ENCODE measurements around the gene CDS1. TPM values are rescaled to one million over a fixed set of nuclear protein-coding genes. Genes with fewer than 3 reads are reported as not detected.

Gene CDS1
- total and polyA plus RNA-seq, 2 experiments from 2014 or later: 10.0 to 22.6 TPM

GRCh38 chr4:84651499-84651898 lies 68.6 kb downstream of the CDS1 start:
- Histone ChIP-seq H4K20me1 (replicated peaks; ENCODE audit: insufficient read depth) (no peaks in the 10 kb centered on the region), H3K27ac (ENCODE audit: low read depth) (no peak overlapping the region), H3F3A (replicated peaks; ENCODE audit: low read depth) (no peaks in the 10 kb centered on the region), H3K36me3 (ENCODE audit: insufficient read depth) (peaks cover 7% of the 10 kb centered on the region; the same call in 1 of the 2 replicates), H2AFZ (no peak overlapping the region), H3K27me3 (ENCODE audit: insufficient read depth) (no peaks in the 10 kb centered on the region), H3K4me1 (ENCODE audit: insufficient read depth) (peaks cover 26% of the 10 kb centered on the region), H3K9me2 (ENCODE audit: insufficient read depth) (peaks cover 5% of the 10 kb centered on the region; the same call in 1 of the 2 replicates), H3K4me2 (no peak overlapping the region), H3K79me2 (replicated peaks; ENCODE audit: insufficient read depth) (no peaks in the 10 kb centered on the region), H3K4me3 (no peak overlapping the region)
- H3K27me3 Mint-ChIP-seq (ENCODE audit: insufficient read depth, low read depth, poor library complexity): no peaks in the 10 kb centered on the region
- peaks cover 35% of the 10 kb centered on the region for H3K4me1 Mint-ChIP-seq
- TF ChIP-seq NANOG (IDR thresholded peaks at IDR 0.05; ENCODE audit: borderline replicate concordance) (no peak), EZH2 (IDR thresholded peaks at IDR 0.05; ENCODE audit: low read depth, unreplicated experiment) (no peak), EZH2phosphoT487 (IDR thresholded peaks at IDR 0.05; ENCODE audit: unreplicated experiment) (no peak), CTCF (conservative IDR thresholded peaks at IDR 0.05; ENCODE audit: low read depth in 2 of 2) (no peak)
- no peak overlapping the region for H3K27ac Mint-ChIP-seq
- DNase-seq (ENCODE audit: low spot score): no peak
- H3K36me3 Mint-ChIP-seq (ENCODE audit: low read depth): peaks cover 56% of the 10 kb centered on the region
- ATAC-seq: no peak
- H3K4me3 Mint-ChIP-seq: no peak overlapping the region
- H3K9me3 Mint-ChIP-seq: peaks cover 15% of the 10 kb centered on the region

- H3K4me3 Mint-ChIP-seq: no peak overlapping the region
- H4K20me1 ChIP-seq (replicated peaks; ENCODE audit: insufficient read depth): no peaks in the 10 kb centered on the region
- ATAC-seq (no peak), DNase-seq (ENCODE audit: low spot score) (no peak)
- no peak overlapping the region for H3K4me3 ChIP-seq
- peaks cover 66% of the 10 kb centered on the region for H3K36me3 Mint-ChIP-seq (ENCODE audit: low read depth)
- H3K4me2 ChIP-seq: no peak overlapping the region
- no peak overlapping the region for H3K27ac ChIP-seq (ENCODE audit: low read depth)
- H3K36me3 ChIP-seq (ENCODE audit: insufficient read depth): peaks cover 7% of the 10 kb centered on the region; the same call in 1 of the 2 replicates
- H3K9me3 Mint-ChIP-seq: peaks cover 24% of the 10 kb centered on the region
- peaks cover 16% of the 10 kb centered on the region for H3K4me1 ChIP-seq (ENCODE audit: insufficient read depth)
- H3K9me2 ChIP-seq (ENCODE audit: insufficient read depth): peaks cover 5% of the 10 kb centered on the region; the same call in 1 of the 2 replicates
- H3K27me3 ChIP-seq (ENCODE audit: insufficient read depth): no peaks in the 10 kb centered on the region
- H3K27ac Mint-ChIP-seq: no peak overlapping the region
- no peaks in the 10 kb centered on the region for H3F3A ChIP-seq (replicated peaks; ENCODE audit: low read depth)
- H3K4me1 Mint-ChIP-seq: peaks cover 26% of the 10 kb centered on the region
- no peaks in the 10 kb centered on the region for H3K79me2 ChIP-seq (replicated peaks; ENCODE audit: insufficient read depth)
- no peaks in the 10 kb centered on the region for H3K27me3 Mint-ChIP-seq (ENCODE audit: insufficient read depth, low read depth, poor library complexity)
- no peak overlapping the region for H2AFZ ChIP-seq
- no peak for TF ChIP-seq CTCF (conservative IDR thresholded peaks at IDR 0.05; ENCODE audit: low read depth in 2 of 2)
- TF ChIP-seq ZNF331 (CRISPR knock-in tag; IDR thresholded peaks at IDR 0.05; ENCODE audit: low read depth): no peak
- TF ChIP-seq REST (IDR thresholded peaks at IDR 0.05; ENCODE audit: unreplicated experiment): no peak
- TF ChIP-seq EZH2phosphoT487 (IDR thresholded peaks at IDR 0.05; ENCODE audit: unreplicated experiment): no peak
- no peak for TF ChIP-seq NANOG (IDR thresholded peaks at IDR 0.05; ENCODE audit: borderline replicate concordance)
- no peak for TF ChIP-seq ZNF462 (CRISPR knock-in tag; IDR thresholded peaks at IDR 0.05)
Measured at GRCh38 chr4:84652478-84652877, 69.6 kb downstream of the CDS1 start.
